B cell (primary cell): ENCODE data around the gene ALOXE3. TPM values are rescaled to one million over a fixed set of nuclear protein-coding genes. Genes with fewer than 3 reads are reported as not detected.

ENCODE experiments used
- ATAC-seq: fragments of 200-7000 bp; cut with Tn5 transposase; one replicate; pipeline ENCODE4 v1.10.0; 2021; ENCODE audit warnings: low read depth, mild to moderate bottlenecking, moderate number of reproducible peaks, moderate library complexity
- CTCF ChIA-PET: fragments of 350-600 bp; sonication (Branson Sonifier 250); formaldehyde crosslinking; loops from one replicate; lab custom pipeline; 2021; ENCODE audit warnings: antibody characterized with exemption, inconsistent platforms; lab: Charles Lee
- POLR2A ChIA-PET: fragments of 350-600 bp; sonication (Branson Sonifier 250); formaldehyde crosslinking; loops from one replicate; lab custom pipeline; 2021; ENCODE audit warnings: antibody characterized with exemption; lab: Charles Lee
- DNase-seq: peaks from one replicate; pipeline ENCODE4 v3.0.0; 2013
- H2AFZ ChIP-seq: 2 replicates; pipeline ENCODE4 v1.6.1; 2012; ENCODE audit warnings: mild to moderate bottlenecking, low read depth, low read length; ENCODE audit not compliant: insufficient read depth, poor library complexity, severe bottlenecking
- H3K27ac ChIP-seq, 2 donors: 1 replicate in 1 of 2; 2 replicates in 1 of 2; pipeline ENCODE4 v1.5.1; 2012 to 2013; ENCODE audit warnings: low read length in 2 of 2, mild to moderate bottlenecking in 2 of 2, moderate library complexity in 1 of 2
- H3K27me3 ChIP-seq, 4 experiments: fragments of 200-600 bp in 1 of 4; sonication (generic) in 1 of 4; replicated peaks in 1 of 4; 1 replicate in 2 of 4; 2 replicates in 2 of 4; pipeline versions ENCODE4 v1.6.1 to v1.7.0; 2013 to 2016; ENCODE audit warnings: low read length in 3 of 4, mild to moderate bottlenecking in 2 of 4, mixed read lengths in 1 of 4, moderate library complexity in 1 of 4; ENCODE audit not compliant: insufficient read depth in 4 of 4, control insufficient read depth in 3 of 4; ENCODE audit errors: control extremely low read depth in 1 of 4
- H3K36me3 ChIP-seq, 2 experiments: replicated peaks in 1 of 2; 1 replicate in 1 of 2; 2 replicates in 1 of 2; pipeline versions ENCODE4 v1.6.1 to v1.7.1; 2013; ENCODE audit warnings: low read length in 1 of 2; ENCODE audit not compliant: insufficient read depth in 2 of 2, control insufficient read depth in 1 of 2; ENCODE audit errors: control extremely low read depth in 1 of 2, extremely low read depth in 1 of 2
- H3K4me1 ChIP-seq, 2 donors: fragments of 200-600 bp in 1 of 2; sonication (generic) in 1 of 2; 1 replicate in 1 of 2; 2 replicates in 1 of 2; pipeline versions ENCODE4 v1.5.1 to v1.6.1; 2013 to 2017; ENCODE audit warnings: low read length in 2 of 2; ENCODE audit not compliant: control insufficient read depth in 2 of 2, insufficient read depth in 2 of 2
- H3K4me2 ChIP-seq: replicated peaks from 2 replicates; pipeline ENCODE3; 2012; ENCODE audit warnings: mild to moderate bottlenecking, low read depth, low read length; ENCODE audit not compliant: poor library complexity, severe bottlenecking
- H3K4me3 ChIP-seq, 5 experiments: fragments of 200-600 bp in 1 of 5; sonication (generic) in 1 of 5; 1 replicate in 3 of 5; 2 replicates in 2 of 5; pipeline versions ENCODE4 v1.5.1 to v1.7.0; 2011 to 2016; ENCODE audit warnings: low read length in 4 of 5, mild to moderate bottlenecking in 4 of 5, low read depth in 2 of 5, control low read depth in 1 of 5, moderate library complexity in 1 of 5; ENCODE audit not compliant: insufficient read depth in 1 of 5; ENCODE audit errors: control extremely low read depth in 1 of 5, extremely low read depth in 1 of 5
- H3K79me2 ChIP-seq: fragments of 200-600 bp; sonication (generic); one replicate; pipeline ENCODE4 v1.6.0; 2016; ENCODE audit warnings: low read length; ENCODE audit not compliant: control insufficient read depth, insufficient read depth
- H3K9ac ChIP-seq: fragments of 200-600 bp; sonication (generic); 2 replicates; pipeline ENCODE4 v1.6.1; 2017; ENCODE audit warnings: mild to moderate bottlenecking, low read length, moderate library complexity
- H3K9me3 ChIP-seq, 3 donors: one replicate each; pipeline versions ENCODE4 v1.6.1 to v1.7.1; 2013; ENCODE audit warnings: low read length in 2 of 3; ENCODE audit not compliant: control insufficient read depth in 2 of 3, insufficient read depth in 1 of 3; ENCODE audit errors: control extremely low read depth in 1 of 3
- H4K20me1 ChIP-seq: 2 replicates; pipeline ENCODE4 v1.6.0; 2012; ENCODE audit warnings: mild to moderate bottlenecking, low read length; ENCODE audit not compliant: insufficient read depth, control insufficient read depth, poor library complexity, severe bottlenecking
- H3K27ac Mint-ChIP-seq: one replicate; pipeline ENCODE4 v1.8.0; 2021; ENCODE audit warnings: mixed read lengths
- H3K27me3 Mint-ChIP-seq: one replicate; pipeline ENCODE4 v1.8.0; 2021; ENCODE audit warnings: mixed read lengths
- H3K4me1 Mint-ChIP-seq: one replicate; pipeline ENCODE4 v1.8.0; 2021; ENCODE audit warnings: mixed read lengths
- H3K4me3 Mint-ChIP-seq: one replicate; pipeline ENCODE4 v1.8.0; 2021; ENCODE audit warnings: mixed read lengths
- H3K9me3 Mint-ChIP-seq: one replicate; pipeline ENCODE4 v1.8.0; 2022; ENCODE audit warnings: mixed read lengths; ENCODE audit not compliant: insufficient read depth
- CTCF ChIP-seq: fragments of 200-600 bp; IDR thresholded peaks from one replicate; pipeline ENCODE4 v1.8.0; 2022; ENCODE audit warnings: antibody characterized with exemption, mild to moderate bottlenecking
- EZH2 ChIP-seq: IDR thresholded peaks from 2 replicates; pipeline ENCODE4 v1.6.1; 2012; ENCODE audit warnings: borderline replicate concordance, low read depth, mild to moderate bottlenecking, moderate library complexity, low read length; ENCODE audit not compliant: insufficient read depth, poor library complexity, severe bottlenecking
- WGBS: methylation state at CpG from one replicate; pipeline ENCODE4 v1.1.5; 2013; ENCODE audit warnings: missing lambda C conversion rate; ENCODE audit not compliant: insufficient coverage; 5-methylcytosine and 5-hydroxymethylcytosine counted together
- intact Hi-C: fragments of 100-400 bp; cut with micrococcal nuclease; formaldehyde crosslinking; loops from one replicate; pipeline ENCODE4 v1.10.0; 2022
- polyA plus RNA-seq: library from polyadenylated mRNA; depleted of rRNA; stranded (reverse); fragments of >200 nt; gene quantifications from 2 replicates; pipeline ENCODE4 v1.2.3, GENCODE V29; 2012
- total RNA-seq, 2 donors: library from RNA; stranded (reverse); fragments of 120-200 nt in 1 of 2; gene quantifications; 1 replicate in 1 of 2; 2 replicates in 1 of 2; pipeline versions ENCODE4 v1.2.3 to v1.2.4, GENCODE V29; 2013 to 2022

Gene ALOXE3
- total and polyA plus RNA-seq, 2 donors (not counting 1 experiment from before 2014, with no cell fraction given) = 0.04 TPM; not detected in 1

DNA sequence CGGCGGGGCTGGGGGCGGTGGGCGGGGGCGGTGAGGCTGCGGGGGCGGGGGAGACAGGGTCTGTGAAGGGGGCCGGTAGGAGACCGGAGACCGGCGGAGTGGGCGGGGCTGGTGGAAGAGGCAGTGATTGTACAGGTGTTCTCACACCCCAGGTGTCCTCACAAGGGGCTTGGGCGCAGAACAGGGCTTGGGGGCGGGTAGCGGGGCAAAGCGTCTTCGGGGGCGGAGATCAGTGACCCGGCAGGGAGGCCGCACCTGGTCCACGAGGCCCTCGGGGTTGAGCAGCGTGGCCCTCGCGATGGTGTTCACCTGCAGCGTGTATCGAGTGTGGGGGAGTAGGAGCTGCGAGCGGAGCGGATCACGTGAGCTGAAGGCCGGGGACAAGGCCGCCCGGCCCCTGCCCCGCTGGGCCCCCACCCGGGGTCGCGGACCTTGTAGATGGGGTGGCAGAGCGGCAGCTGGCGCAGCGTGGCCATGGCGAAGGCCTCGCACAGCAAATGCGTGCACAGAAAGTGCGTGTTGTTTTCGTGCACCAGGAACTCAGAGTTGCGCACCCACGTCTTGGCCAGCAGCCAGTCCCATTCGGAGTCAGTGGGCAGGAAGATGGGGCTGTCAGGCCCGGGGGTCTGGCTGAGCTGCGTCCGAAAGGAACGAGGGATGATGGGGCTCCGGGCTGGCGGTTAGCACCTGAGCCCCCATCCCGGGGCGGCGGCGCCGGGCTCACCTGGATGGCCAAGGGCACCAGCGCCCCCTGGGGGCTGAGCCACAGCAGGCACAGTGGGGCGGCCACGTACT is 8.5 kb downstream of the ALOXE3 start:
- Mint-ChIP-seq H3K4me1 (peaks cover 10% of the 10 kb centered on the region), H3K27me3 (peaks cover 36% of the 10 kb centered on the region)

More for the DNA sequence above, 8.5 kb downstream of the ALOXE3 start:
- Histone ChIP-seq H4K20me1 (no peaks in the 10 kb centered on the region), H3K4me2 (peak overlapping the region; percentile 97), H3K36me3 (no peaks in the 10 kb centered on the region), H3K4me1 (peaks cover 10 to 11% of the 10 kb centered on the region in 2 donors), H3K27me3 (peaks cover 0 to 52% (median 32%) of the 10 kb centered on the region in 4 experiments), H3K79me2 (no peaks in the 10 kb centered on the region), H3K9me3 (peaks cover 0 to 5% (median 0%) of the 10 kb centered on the region in 3 donors), H3K9ac (peak overlapping the region; percentile 64), H3K27ac (no peak overlapping the region), H2AFZ (peak overlapping the region; percentile 79), H3K4me3 (peak overlapping the region in 4 of 5 experiments; percentile 37 to 56 (median 52))
- ATAC-seq (peak; percentile 92), DNase-seq (peak; percentile 87)
- Mint-ChIP-seq H3K4me3 (peak overlapping the region; percentile 68), H3K27ac (peak overlapping the region; percentile 53), H3K9me3 (no peaks in the 10 kb centered on the region)
- TF ChIP-seq EZH2 (no peak), CTCF (peak; percentile 93)
- intact Hi-C loops = loop anchor here (1.0 kb wide), 3 partner anchors 16 to 50 kb away; no protein-coding TSS in a partner anchor
- 14% methylated on average over 56 of the region's 63 CpGs for WGBS
- ChIA-PET CTCF (interaction anchor here (0.7 to 20.5 kb wide), 23 partner anchors 8 to 252 kb away, joined by 3 to 360 read pairs (median 5); partner anchors contain the start of gene NAA38), POLR2A (no interaction called here)
